GM12891 (cell line): ENCODE measurements around the gene HACD2.

Experiments
- POLR2A ChIP-seq: IDR thresholded peaks from 2 replicates; pipeline ENCODE4 v1.6.1; 2011; ENCODE audit warnings: low read depth, low read length, control low read depth
- SPI1 ChIP-seq: IDR thresholded peaks from 2 replicates; pipeline ENCODE4 v1.6.1; 2011; ENCODE audit warnings: low read depth, low read length, control low read depth

DNA sequence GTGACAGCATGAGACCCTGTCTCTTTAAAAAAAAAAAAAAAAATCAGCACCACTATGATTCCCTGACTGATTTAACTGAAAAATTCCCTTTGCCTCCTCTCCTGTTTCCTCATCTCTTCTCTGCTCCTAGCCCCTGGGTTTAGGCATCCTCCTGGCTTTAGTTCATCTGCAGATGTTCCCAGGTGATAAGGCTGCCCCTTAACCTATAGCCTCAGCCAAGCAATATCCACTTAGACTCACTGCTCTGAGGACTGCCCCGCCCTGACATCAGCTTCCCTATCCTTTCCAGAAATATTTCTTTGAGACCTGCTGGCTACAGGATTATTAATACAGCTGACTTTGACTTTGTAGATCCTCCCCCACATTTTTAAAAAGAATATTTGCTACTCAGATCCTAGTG lies 39.4 kb upstream of the HACD2 start:
- no peak for TF ChIP-seq POLR2A
- TF ChIP-seq SPI1: no peak
